ENCODE measurements around the gene SCGB3A1. TPM values are rescaled to one million over a fixed set of nuclear protein-coding genes. Genes with fewer than 3 reads are reported as not detected.

Gene SCGB3A1
- total RNA-seq, 2 donors from 2014 or later, result not detected

GRCh38 chr5:180590543-180591310 is 572 bp downstream of the SCGB3A1 start:
- Histone ChIP-seq H3K36me3 (replicated peaks in 1 of 2; ENCODE audit: insufficient read depth in 1 of 2, low read depth in 2 of 2) (no peaks in the 10 kb centered on the region), H3K9me3 (no peaks in the 10 kb centered on the region), H3K27ac (no peak overlapping the region), H3K4me1 (peaks cover 33% of the 10 kb centered on the region), H3K27me3 (peaks cover 0 to 15% of the 10 kb centered on the region in 2 donors), H3K4me3 (no peak overlapping the region)
- ATAC-seq (no peak), DNase-seq (no peak)
- TF ChIP-seq CTCF (IDR thresholded peaks at IDR 0.05) (peak in 1 of 7 experiments; percentile 14), POLR2A (IDR thresholded peaks at IDR 0.05) (no peak)
- intact Hi-C loops (cut with DNase I), result no loop called here
- WGBS, 2 donors, result 0 to 4% methylated on average over 4 to 63 of the region's 63 CpGs

GRCh38 chr5:180589771-180590542 is 1.3 kb downstream of the SCGB3A1 start:
- no peak for DNase-seq
- intact Hi-C loops (cut with DNase I), result no loop called here
- H3K4me1 ChIP-seq, result peaks cover 25% of the 10 kb centered on the region
- no peaks in the 10 kb centered on the region for H3K9me3 ChIP-seq
- no peaks in the 10 kb centered on the region for H3K36me3 ChIP-seq (replicated peaks in 1 of 2; ENCODE audit: insufficient read depth in 1 of 2, low read depth in 2 of 2)
- H3K27me3 ChIP-seq, result peaks cover 0 to 15% of the 10 kb centered on the region in 2 donors
- TF ChIP-seq POLR2A (IDR thresholded peaks at IDR 0.05) (no peak), CTCF (IDR thresholded peaks at IDR 0.05) (no peak)
- no peak for ATAC-seq
- 5 to 8% methylated on average over 16 to 44 of the region's 44 CpGs for WGBS, 2 donors
- no peak overlapping the region for H3K4me3 ChIP-seq
- H3K27ac ChIP-seq, result no peak overlapping the region

- no peaks in the 10 kb centered on the region for H3K36me3 ChIP-seq (replicated peaks in 1 of 2; ENCODE audit: insufficient read depth in 1 of 2, low read depth in 2 of 2)
- no peak overlapping the region for H3K27ac ChIP-seq
- no peaks in the 10 kb centered on the region for H3K9me3 ChIP-seq
- WGBS, 2 donors, result 86 to 88% methylated on average over 10 of the region's 10 CpGs
- ATAC-seq, result no peak
- H3K4me3 ChIP-seq, result no peak overlapping the region
- no peak for DNase-seq
- H3K4me1 ChIP-seq, result peaks cover 20% of the 10 kb centered on the region
- TF ChIP-seq CTCF (IDR thresholded peaks at IDR 0.05) (no peak), POLR2A (IDR thresholded peaks at IDR 0.05) (no peak)
- peaks cover 0 to 15% of the 10 kb centered on the region in 2 donors for H3K27me3 ChIP-seq
- intact Hi-C loops (cut with DNase I), result no loop called here
Observed at GRCh38 chr5:180586870-180587269, 4.4 kb downstream of the SCGB3A1 start.

GRCh38 chr5:180586204-180586603 is 5.1 kb downstream of the SCGB3A1 start:
- no peak for ATAC-seq

More at GRCh38 chr5:180586204-180586603, 5.1 kb downstream of the SCGB3A1 start:
- peaks cover 16% of the 10 kb centered on the region for H3K4me1 ChIP-seq
- H3K9me3 ChIP-seq, result no peaks in the 10 kb centered on the region
- no peak overlapping the region for H3K4me3 ChIP-seq
- H3K36me3 ChIP-seq (replicated peaks in 1 of 2; ENCODE audit: insufficient read depth in 1 of 2, low read depth in 2 of 2), result no peaks in the 10 kb centered on the region
- H3K27ac ChIP-seq, result no peak overlapping the region
- 67 to 77% methylated on average over 3 of the region's 3 CpGs for WGBS, 2 donors
- intact Hi-C loops (cut with DNase I), result no loop called here
- H3K27me3 ChIP-seq, result peaks cover 0 to 10% of the 10 kb centered on the region in 2 donors
- no peak for TF ChIP-seq CTCF (IDR thresholded peaks at IDR 0.05)
- no peak for TF ChIP-seq POLR2A (IDR thresholded peaks at IDR 0.05)
- no peak for DNase-seq
